HG03280 (cell line): ENCODE measurements around the gene SLC6A11.

Source experiments
- ATAC-seq: cut with Tn5 transposase; IDR thresholded peaks from one replicate; pipeline ENCODE4 v1.9.1; 2021; ENCODE audit warnings: mild to moderate bottlenecking, moderate library complexity; ENCODE audit not compliant: unreplicated experiment

The SLC6A11 gene

DNA sequence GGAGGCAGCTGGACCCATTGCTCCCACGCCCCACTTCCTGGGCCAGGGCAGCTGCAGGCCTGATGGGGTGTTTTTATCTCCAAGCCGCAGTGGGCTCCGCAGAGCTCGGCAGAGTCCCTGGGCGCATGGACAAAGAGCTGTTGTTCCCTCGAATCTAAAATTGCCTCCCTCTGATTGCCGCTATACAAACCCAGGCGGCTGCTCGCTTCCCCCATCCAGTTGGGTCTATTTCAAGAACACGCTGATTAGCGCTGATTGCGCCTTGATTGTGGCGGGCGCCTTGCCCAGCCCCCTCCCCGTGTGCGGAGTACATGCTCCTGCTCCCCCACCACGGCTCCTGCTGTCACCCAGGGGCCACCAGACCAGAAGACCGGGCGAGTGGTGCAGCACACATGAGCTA lies 133.2 kb downstream of the SLC6A11 start:
- ATAC-seq = no peak

DNA sequence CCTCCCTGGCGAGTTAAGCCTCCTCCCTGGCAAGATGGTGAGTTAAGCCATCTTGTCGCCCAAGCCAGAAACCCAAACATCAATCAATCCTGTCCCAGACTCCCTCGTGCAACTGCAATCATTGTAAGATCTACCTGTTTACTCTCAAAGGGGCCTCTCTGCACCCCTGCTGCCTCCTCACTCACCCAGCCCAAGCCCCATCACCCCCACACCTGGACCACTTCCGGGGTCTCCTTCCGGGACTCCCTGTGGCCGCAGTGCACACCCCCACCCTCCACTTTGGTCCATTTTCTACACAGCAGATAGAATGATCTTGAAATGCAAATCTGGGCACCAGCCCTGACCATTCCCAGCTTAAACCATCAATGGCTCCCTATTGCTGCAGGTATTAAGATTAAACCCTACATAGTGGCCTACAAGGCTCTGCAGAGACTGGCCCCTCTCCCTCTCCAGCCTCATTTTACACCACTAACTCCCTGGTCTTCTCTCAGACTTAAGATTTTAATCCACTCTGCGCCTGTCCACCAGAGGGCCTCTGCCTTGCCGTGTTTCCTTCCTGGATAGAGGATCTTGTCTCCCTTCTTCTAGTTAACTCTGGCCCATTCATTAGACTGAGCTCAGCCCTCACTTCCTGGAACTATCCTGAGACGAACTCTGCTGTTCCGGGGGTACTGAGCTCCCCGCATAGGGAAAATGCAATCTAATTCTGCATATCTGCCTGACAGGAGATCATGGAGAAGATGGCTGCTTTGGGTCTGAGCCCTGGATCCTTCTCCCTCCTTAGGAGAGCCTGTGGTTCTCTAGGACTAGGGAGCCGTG lies 134.7 kb downstream of the SLC6A11 start:
- no peak for ATAC-seq

DNA sequence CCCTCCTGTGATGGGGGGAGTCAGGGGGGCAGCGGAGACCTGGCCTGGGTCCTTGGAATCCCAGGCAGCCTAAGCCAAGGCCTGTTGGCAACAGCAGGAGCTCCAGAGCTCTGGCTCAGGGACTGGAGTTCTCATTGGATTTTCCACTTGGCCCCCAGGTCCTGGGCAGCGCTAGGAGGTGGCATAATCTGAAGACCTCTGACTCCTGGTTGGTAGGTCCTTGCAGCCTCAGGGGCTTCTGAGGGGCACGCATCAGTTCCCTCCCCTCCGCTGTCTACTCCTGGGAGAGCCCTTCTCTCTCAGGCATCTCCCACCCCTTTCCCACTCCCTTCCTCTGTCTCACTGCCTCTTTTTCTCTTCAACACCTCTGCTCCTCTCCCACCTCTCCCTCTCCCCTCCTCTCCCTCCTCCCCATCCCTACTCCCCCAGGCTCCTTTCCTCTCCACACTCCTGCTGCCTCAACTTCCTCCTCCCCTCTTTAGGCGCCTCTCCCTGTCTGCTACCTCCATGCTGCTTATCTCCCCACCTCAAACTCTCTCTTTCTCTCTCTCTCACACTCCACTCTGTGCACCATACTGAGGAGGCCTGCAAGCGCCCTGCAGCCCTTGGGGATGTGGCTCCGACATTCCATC lies 135.4 kb downstream of the SLC6A11 start:
- ATAC-seq = no peak

DNA sequence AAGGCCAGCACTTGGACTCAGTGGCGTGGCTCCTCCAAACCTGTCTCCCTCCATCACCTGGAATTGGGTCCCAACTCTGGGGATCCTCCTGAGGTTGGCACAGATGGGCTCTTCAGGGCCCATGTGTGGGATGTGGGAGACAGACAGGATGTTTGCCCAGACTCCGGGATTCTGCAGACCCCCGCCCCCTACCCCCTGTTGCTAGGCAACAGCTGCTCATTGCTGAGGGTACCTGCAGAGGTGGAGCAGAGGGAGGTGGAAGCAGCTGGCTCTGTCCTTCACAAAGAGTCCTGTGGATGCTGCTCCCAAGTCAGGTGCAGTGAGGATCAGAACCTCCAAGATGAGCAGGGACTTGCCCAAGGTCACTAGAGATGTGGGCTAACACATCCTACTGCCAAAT lies 136.5 kb downstream of the SLC6A11 start:
- no peak for ATAC-seq

DNA sequence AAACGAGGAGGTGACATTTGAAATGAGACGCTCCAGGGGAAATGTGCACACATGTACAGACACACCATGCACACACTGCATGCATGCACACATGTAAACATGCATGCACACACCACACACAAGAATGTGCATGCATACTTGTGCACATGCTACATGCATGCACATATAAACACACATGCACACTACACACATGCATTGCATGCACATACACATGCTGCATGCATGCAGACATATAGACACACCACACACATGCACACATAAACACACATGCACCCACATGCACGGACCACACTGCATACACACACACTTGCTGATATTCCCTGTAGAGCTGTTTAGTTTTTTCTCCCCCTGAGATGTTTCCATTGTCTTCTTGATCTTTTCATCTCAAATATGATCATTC lies 138.7 kb downstream of the SLC6A11 start:
- no peak for ATAC-seq

DNA sequence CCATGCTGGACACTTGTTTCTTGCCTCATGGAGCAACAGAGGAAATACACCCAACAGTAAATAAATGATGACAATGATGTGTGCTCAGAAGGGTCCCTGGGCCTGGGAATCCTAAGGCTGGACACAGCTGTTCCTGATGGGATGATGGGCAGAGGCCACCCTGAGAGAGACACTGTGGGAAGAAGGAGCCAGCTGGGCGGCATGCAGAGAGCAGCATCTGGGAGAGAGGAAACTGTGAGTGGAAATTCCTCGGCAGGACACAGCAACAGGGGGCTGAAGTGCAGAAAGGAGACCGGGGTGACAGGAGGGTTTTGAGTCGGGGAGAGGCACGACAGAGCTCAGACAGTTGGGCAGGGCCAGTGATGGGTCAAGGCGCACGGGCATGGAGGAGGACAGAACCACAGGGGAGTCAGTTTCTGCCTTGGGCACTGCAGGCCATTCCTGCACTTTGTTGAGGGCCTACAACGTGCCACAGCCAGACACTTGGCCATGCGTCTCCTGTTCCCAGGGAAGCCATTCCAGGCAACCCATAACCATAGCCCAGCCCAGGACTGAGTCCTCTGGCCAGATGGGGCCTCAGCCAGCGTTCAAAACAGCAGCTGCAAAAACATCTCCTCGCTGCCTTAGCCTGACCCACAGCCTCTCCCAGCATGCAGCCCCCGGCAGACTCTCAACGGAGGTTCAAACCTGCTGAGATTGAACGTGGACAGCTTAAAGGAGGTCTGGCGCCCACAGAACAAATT lies 139.9 kb downstream of the SLC6A11 start:
- no peak for ATAC-seq

DNA sequence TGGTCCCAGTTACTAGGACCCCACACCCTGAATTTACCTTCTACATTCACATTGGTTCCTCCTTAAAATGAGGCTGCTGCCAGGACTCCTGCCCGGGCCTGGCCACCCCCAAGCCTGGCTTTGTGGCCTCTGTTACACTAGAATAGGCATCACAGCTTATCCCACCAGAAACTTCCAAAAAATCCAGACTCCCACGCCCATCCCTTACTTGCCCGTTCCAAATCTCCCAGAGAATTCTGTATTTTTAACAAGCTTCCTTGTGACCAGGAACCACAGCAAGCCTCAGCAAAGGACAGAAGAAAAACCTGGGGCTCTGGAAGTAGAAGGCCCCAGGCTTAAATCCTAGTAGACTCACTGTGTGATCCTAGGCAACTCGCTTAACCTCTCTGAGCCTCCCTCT lies 140.5 kb downstream of the SLC6A11 start:
- no peak for ATAC-seq

DNA sequence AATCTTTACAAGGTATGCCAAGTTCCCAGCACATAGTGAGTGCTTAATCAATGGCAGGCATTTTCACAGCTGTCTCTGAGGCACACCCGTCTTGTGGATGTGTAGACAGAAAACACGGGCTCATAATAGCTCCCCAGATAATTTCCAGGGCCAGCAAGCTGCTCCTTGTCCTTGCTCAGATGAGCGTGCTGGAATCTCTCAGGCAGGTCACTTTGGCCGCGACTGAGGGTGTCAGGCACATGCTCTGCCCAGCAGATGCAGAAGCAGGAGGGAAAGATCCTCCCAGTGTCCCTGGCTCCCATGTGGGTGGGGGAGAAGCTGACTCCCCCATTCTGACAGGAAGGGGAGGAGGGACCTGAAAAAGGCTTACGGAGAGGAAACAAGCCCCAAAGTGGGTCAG lies 141.0 kb downstream of the SLC6A11 start:
- ATAC-seq = no peak

DNA sequence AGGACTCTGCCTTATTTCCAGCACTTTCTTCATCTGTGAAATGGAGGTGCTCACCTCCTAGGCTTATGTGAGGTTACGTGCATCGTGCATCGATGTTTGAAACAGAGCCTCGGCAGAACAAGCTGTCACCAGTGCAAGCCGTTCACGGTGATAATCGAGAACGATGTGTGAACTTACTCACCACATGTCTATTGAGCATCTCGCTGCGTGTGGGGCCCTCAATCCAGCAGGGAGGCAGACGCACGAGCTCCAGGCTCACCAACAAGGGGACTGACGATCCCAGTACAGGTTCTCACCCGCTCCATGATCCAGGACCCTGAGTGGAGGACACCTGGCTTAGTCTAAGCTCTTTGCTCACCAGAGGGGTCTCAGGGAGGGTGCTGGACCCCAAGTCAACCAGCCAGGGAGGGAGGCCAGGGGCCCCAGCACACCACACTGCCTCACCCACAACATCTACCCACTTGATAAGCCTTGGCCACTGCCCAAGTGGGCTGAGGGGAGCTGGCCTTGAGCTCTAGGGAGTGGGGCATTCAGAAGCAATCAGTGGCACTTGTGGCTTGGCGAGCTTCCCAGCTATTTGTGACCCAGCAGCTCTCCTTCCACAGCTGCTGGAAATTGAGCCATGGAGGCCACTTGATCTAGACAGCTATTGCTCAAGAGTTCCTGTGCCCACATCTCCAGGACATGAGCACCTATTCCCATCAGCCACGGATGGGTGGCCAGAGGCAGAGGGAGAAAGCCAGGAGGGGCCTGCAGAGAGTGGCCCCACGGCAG lies 142.1 kb downstream of the SLC6A11 start:
- no peak for ATAC-seq

DNA sequence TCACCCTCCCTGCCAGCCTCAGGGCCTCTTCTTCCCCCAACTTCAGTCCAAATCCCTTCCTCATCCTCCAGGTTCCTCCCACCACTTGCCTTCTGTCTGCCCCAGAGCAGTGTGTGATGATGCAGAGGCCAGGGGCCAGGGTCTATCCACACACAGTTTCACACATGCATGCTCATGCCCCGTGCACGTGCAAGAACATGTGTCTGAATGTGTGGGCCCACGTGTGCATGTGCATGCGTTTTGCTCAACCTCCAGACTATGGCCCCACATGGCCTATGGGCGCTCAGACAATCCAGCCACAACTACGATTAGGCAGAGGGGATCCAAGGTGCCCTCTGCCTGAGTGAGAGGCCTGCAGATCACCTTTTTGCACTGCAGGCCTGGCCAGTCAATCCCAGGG lies 144.2 kb downstream of the SLC6A11 start:
- no peak for ATAC-seq

DNA sequence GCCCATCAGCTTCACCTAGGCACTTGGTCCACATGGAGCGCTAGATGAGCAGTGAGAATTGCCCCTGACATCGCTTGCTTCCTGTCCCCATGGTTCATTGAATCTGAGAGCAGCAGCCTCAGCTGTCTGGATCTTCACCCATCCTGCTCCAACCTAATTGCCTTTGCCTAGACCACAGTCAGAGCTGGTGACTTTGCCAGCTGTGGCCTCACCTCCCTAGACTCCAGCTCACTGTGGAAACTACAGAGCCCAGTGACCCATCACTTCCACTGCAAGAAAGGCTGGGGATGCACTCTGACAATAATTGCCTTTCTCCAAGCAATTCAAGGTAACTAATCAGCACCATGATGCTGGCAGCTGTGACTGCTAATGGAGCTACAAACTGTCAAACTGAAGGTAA lies 145.9 kb downstream of the SLC6A11 start:
- ATAC-seq = no peak

DNA sequence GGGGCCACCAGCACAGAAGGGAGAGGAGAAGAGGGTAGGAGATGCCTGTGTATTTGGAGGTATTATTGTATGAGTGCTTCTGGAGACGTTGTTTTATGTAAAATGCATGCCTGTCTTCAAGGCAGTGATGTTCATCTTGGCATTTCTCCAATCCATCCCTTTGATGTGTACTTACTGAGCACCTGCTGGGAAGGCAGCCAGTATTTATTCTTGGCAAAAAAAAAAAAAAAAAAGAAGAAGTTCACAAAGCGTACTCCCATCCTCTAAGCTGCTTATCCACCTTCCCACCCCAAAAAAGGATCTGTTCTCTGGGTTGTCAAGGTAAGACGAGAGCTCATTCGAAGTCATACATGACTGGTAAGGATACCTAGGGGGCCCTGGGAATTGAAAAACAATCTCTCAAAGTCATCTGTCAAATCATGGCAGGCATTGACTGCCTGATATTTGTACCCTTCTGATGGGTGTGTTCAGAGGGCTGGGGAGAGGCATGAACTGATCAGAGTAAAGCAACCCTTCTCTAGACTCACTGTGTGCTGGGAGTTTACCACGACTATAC lies 146.5 kb downstream of the SLC6A11 start:
- ATAC-seq = no peak

DNA sequence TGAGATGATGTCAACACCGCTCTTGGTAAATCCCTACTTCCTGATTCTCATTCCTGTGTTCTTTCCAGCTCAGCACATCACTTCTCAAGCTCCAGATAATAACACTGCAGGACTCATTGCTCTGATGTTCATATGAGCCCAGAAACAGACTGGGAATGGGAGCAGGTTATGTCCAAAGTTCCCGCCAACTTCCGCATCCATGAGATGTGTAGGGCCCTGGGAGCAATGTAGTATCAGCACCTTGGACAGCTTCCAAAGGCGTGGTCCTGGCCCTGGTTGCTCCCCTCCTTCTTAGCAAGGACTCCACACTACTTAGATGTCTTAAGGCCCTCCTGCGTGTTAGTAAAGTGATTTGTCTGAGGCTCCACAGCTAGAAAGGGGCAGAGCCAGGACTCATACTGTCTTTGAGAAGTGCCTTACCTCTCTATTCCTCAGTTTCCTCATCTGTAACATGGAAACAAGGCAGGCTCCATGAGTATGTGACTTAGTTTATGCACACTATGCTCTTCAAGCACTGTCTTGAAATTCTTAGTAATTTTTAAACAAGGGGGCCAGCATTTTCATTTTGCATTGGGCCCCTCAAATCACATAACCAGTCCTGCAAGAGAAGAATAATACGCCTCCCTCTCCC lies 148.6 kb downstream of the SLC6A11 start:
- ATAC-seq = no peak

DNA sequence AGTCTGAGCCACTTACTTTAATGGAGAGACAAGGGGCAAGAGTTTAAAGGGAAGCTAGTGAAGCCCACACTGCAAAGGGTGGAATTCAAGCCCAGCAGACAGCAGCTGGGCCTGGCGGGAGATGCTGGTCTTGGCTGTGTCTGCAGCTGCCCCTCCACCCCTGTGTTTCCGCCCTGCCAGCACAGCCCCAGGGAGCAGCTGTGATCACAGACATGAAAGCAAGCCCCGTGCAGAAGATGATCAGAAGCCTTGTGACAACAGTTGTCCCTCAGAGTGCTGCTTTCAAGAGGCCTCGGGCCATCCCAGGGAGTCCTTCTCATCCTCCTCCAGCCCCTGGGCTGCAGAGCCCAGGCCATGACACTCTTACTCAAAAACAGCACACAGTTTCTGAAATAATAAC lies 152.4 kb downstream of the SLC6A11 start:
- no peak for ATAC-seq

DNA sequence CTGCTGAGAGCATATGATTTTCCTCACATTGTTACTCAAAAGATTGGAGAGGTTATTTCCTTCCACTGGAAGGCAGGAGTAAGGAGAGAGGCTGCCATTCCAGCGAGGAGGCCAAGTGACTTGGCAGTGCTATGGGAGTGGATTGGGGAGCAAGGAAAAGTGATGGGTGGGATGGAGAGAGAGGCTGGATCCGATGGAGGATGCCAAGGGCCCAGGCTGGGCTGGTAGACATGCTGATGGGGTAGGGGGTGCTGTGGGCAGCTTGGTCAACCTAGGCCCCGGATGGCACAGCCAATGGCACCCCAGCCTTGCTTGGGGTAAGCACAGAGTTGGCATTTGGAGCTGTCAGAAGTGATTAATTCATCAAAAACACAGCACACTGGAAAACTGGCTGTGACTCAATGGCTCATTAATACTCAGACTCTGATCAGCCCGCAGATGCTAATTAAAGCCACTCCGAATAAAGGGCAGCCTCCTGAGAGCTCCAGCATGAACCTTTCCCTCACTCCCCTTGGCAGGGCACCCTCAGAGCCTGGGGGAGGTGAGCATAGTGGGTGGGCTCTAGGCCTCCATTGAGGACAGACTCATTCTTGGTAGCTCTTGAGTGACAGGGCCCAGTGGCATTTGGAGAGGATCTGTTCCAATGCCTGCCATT lies 154.4 kb downstream of the SLC6A11 start:
- ATAC-seq = no peak

DNA sequence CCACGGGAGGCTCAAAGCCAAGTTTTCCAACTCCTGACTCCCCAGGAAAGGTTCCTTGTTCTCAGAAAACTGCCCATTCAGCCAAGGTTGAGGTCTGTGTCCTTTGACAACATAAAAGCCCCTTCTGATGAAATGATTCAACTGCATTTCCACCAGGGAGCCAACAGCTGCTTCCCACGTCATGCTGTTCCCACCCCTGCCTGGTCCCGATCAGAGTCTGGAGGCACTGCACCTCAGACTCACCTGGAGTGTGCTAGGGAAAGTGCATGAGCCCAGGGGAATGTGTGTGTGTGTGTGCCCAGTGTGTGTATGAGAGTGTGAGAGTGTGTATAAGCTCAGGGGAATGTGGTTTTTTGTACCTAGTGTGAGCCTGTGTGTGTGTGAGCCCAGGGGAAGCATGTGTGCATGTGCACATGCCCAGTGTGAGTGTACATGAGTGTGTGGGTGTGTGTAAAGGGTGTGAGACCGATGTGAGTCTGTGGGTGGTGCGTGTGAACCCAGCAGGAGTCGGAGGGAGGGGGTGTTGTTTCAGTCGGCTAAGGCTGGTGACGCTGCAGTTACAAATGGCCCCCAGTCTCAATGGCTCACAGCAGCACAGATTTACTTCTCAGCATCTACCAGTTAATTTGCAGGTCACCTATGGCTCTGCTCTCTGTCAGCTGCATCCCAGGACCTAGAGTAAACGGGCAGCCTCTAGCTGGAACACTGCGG lies 156.2 kb downstream of the SLC6A11 start:
- ATAC-seq = no peak

DNA sequence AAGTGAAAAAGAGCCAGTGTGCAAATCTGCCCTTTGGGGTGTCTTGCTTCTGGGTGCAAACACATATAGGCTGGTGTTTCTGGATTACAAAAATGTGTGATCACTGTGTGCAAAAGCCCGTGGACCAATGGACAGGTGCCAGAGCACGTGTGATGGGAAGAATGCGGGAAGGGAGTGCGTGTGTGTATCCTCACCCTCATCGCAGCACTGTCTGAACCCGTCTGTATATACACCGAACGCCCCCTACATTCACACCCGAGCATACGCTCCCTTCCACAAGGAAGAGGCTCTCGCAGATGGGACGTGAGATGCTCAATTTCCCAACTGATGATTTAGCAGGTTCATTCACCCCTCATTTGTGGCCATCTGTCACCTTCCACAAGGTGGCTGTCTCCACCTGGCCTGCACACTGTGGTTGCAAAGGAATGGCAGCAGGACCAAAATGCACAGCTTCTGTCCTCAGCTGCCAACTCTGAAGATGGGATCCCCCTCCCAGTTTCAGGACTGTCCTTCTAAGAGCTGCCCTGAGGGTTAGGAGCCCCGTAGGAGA lies 157.1 kb downstream of the SLC6A11 start:
- no peak for ATAC-seq

DNA sequence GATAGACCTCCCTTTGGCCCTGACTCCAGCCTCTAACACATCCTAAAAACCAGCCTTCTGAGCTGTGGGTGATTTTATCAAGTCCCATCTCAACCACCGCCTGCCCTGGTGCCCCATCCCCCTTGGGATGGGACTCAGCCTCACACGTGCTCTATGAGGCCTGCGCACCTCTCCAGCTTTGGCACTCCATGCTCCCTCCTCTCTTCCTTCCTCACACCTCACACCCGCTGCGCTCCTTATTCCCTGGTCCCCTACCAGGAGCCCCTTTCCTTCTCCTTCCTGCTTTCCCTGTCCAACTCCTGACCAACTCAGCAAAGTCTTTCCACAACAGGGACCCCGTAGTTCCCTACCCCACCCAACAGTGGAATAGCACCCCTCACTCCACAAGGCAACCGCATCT lies 158.1 kb downstream of the SLC6A11 start:
- no peak for ATAC-seq

DNA sequence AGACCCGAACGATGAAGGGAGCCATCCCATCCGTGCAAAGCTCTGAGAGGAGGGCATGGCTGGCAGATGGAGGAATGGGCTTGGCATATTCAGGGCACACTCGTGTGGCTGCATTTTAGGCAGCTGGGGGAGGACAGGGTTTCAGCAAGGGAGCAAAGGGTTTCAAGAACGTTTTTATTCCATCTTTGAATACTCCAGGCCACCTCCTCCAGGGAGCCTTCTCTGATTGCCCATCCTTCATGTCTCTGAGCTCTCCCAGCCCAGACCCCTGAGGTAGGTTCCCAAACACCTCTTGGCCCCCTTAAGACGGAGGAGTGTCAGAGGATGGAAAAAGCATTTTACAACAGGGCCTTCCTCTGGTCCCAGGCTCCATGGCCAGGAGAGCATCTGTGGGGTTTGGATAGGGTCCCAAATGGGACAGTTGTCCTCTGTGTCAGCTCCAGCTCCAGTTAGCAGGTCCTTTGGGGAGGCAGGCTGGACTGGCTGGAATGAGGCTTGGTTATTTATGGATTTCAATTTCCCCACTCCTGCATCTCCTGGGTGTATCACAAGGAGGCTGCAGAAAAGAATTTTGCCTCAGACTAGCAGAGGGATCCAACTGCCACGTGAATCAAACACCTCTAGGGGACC lies 158.8 kb downstream of the SLC6A11 start:
- ATAC-seq = no peak
